Caco-2 (cell line): ENCODE data around the gene SLC22A23. TPM values are rescaled to one million over a fixed set of nuclear protein-coding genes. Genes with fewer than 3 reads are reported as not detected.

Source experiments
- BruUV-seq: library from RNA; stranded (reverse); fragments of 400-500 nt; replicated peaks from 2 replicates; lab custom pipeline; 2021; lab: Mats Ljungman, UMichigan
- CTCF ChIA-PET: fragments of 300-600 bp; sonication (Branson Sonifier 250); formaldehyde crosslinking; loops from one replicate; lab custom pipeline; 2022; ENCODE audit warnings: antibody characterized with exemption; lab: Charles Lee
- POLR2A ChIA-PET: fragments of 300-600 bp; sonication (Branson Sonifier 250); formaldehyde crosslinking; loops from one replicate; lab custom pipeline; 2022; ENCODE audit warnings: antibody characterized with exemption; lab: Charles Lee
- DNase-seq, 2 experiments: peaks; one replicate each; pipeline versions ENCODE4 v3.0.0 to v3.0.0-alpha.2; 2020 to 2022
- H3K27me3 ChIP-seq: replicated peaks from 2 replicates; pipeline ENCODE4 v1.6.0; 2011; ENCODE audit warnings: low read length; ENCODE audit not compliant: control insufficient read depth, insufficient read depth
- H3K36me3 ChIP-seq: 2 replicates; pipeline ENCODE4 v1.5.1; 2011; ENCODE audit warnings: low read length; ENCODE audit not compliant: control insufficient read depth, insufficient read depth
- H3K4me1 ChIP-seq: fragments of 250-450 bp; sonication (Bioruptor Pico); 2 replicates; pipeline ENCODE4 v1.5.1; 2020; ENCODE audit warnings: mild to moderate bottlenecking
- H3K4me3 ChIP-seq: 2 replicates; pipeline ENCODE4 v1.5.1; 2011; ENCODE audit warnings: low read depth, mild to moderate bottlenecking, control low read depth, low read length
- H3K9me3 ChIP-seq: fragments of 250-450 bp; sonication (Bioruptor Pico); 2 replicates; pipeline ENCODE4 v1.5.1; 2020; ENCODE audit warnings: mild to moderate bottlenecking, moderate library complexity
- H3K27ac Mint-ChIP-seq: one replicate; pipeline ENCODE4 v1.8.0; 2022; ENCODE audit warnings: mixed read lengths; ENCODE audit not compliant: unreplicated experiment
- H3K27me3 Mint-ChIP-seq: one replicate; pipeline ENCODE4 v1.8.0; 2022; ENCODE audit warnings: mixed read lengths; ENCODE audit not compliant: insufficient read depth, unreplicated experiment
- H3K36me3 Mint-ChIP-seq: one replicate; pipeline ENCODE4 v1.8.0; 2022; ENCODE audit warnings: mild to moderate bottlenecking, mixed read lengths; ENCODE audit not compliant: insufficient read depth, unreplicated experiment
- H3K4me1 Mint-ChIP-seq: one replicate; pipeline ENCODE4 v1.8.0; 2022; ENCODE audit warnings: low read depth, mixed read lengths; ENCODE audit not compliant: unreplicated experiment
- H3K4me3 Mint-ChIP-seq: one replicate; pipeline ENCODE4 v1.8.0; 2022; ENCODE audit warnings: mild to moderate bottlenecking, moderate library complexity, mixed read lengths; ENCODE audit not compliant: unreplicated experiment
- H3K9me3 Mint-ChIP-seq: one replicate; pipeline ENCODE4 v1.8.0; 2022; ENCODE audit warnings: mixed read lengths; ENCODE audit not compliant: unreplicated experiment
- CTCF ChIP-seq, 2 experiments: fragments of 200-600 bp in 1 of 2; IDR thresholded peaks; 1 replicate in 1 of 2; 2 replicates in 1 of 2; pipeline versions ENCODE4 v1.5.1 to v1.8.0; 2011 to 2022; ENCODE audit warnings: antibody characterized with exemption in 1 of 2, control low read depth in 1 of 2, inconsistent platforms in 1 of 2, low read depth in 1 of 2, low read length in 1 of 2, mild to moderate bottlenecking in 1 of 2, moderate library complexity in 1 of 2; ENCODE audit not compliant: insufficient read depth in 1 of 2, severe bottlenecking in 1 of 2, unreplicated experiment in 1 of 2
- intact Hi-C: fragments of 100-400 bp; cut with micrococcal nuclease; formaldehyde crosslinking; loops from one replicate; pipeline ENCODE4 v1.10.0; 2022; ENCODE audit not compliant: unreplicated experiment
- total RNA-seq: library from RNA; stranded (reverse); gene quantifications from 2 replicates; pipeline ENCODE4 v1.2.3, GENCODE V29; 2022

SLC22A23 gene
- total RNA-seq, 1 experiment from 2014 or later = 45.5 TPM

- no peaks in the 10 kb centered on the region for H3K9me3 ChIP-seq
- ChIA-PET CTCF (interaction anchor here (0.6 to 0.7 kb wide), 2 partner anchors 11 to 125 kb away, joined by 4 read pairs; no protein-coding TSS in a partner anchor), POLR2A (no interaction called here)
- Mint-ChIP-seq H3K9me3 (no peaks in the 10 kb centered on the region), H3K27me3 (no peaks in the 10 kb centered on the region), H3K27ac (no peak overlapping the region), H3K36me3 (peaks cover 45% of the 10 kb centered on the region), H3K4me1 (no peaks in the 10 kb centered on the region), H3K4me3 (no peak overlapping the region)
- TF ChIP-seq CTCF (IDR thresholded peaks at IDR 0.05; ENCODE audit: insufficient read depth in 1 of 2, low read depth in 1 of 2, low read length in 1 of 2, severe bottlenecking in 1 of 2, unreplicated experiment in 1 of 2) = no peak
- no peak for DNase-seq
- no TSS peak for BruUV-seq
- intact Hi-C loops = no loop called here
- H3K36me3 ChIP-seq = no peaks in the 10 kb centered on the region; the same call in 1 of the 2 replicates
- H3K4me1 ChIP-seq = no peaks in the 10 kb centered on the region
- H3K27me3 ChIP-seq = no peaks in the 10 kb centered on the region
- no peak overlapping the region for H3K4me3 ChIP-seq
Measured at GRCh38 chr6:3289664-3290055, 167.2 kb downstream of the SLC22A23 start.

- no peak for TF ChIP-seq CTCF (IDR thresholded peaks at IDR 0.05; ENCODE audit: insufficient read depth in 1 of 2, low read depth in 1 of 2, low read length in 1 of 2, severe bottlenecking in 1 of 2, unreplicated experiment in 1 of 2)
- Histone ChIP-seq H3K9me3 (no peaks in the 10 kb centered on the region), H3K4me3 (no peak overlapping the region), H3K27me3 (no peaks in the 10 kb centered on the region), H3K4me1 (no peaks in the 10 kb centered on the region), H3K36me3 (no peaks in the 10 kb centered on the region; the same call in 1 of the 2 replicates)
- H3K36me3 Mint-ChIP-seq = peaks cover 51% of the 10 kb centered on the region
- H3K9me3 Mint-ChIP-seq = no peaks in the 10 kb centered on the region
- ChIA-PET POLR2A (no interaction called here), CTCF (interaction anchor here (0.6 to 0.8 kb wide), 2 partner anchors 9 to 126 kb away, joined by 3 to 4 read pairs; no protein-coding TSS in a partner anchor)
- peak overlapping the region; percentile 82 for H3K27ac Mint-ChIP-seq
- BruUV-seq = no TSS peak
- H3K27me3 Mint-ChIP-seq = no peaks in the 10 kb centered on the region
- intact Hi-C loops = no loop called here
- H3K4me3 Mint-ChIP-seq = no peak overlapping the region
- no peak for DNase-seq
- H3K4me1 Mint-ChIP-seq = no peaks in the 10 kb centered on the region
Measured at GRCh38 chr6:3288711-3289663, 167.9 kb downstream of the SLC22A23 start.

- Mint-ChIP-seq H3K36me3 (peaks cover 52% of the 10 kb centered on the region), H3K9me3 (no peaks in the 10 kb centered on the region), H3K4me1 (no peaks in the 10 kb centered on the region), H3K27me3 (no peaks in the 10 kb centered on the region), H3K27ac (peak overlapping the region; percentile 82), H3K4me3 (no peak overlapping the region)
- POLR2A ChIA-PET = interaction anchor here (0.6 kb wide), 1 partner anchor 396 kb away, joined by 4 read pairs; no protein-coding TSS in a partner anchor
- CTCF ChIA-PET = interaction anchor here (0.8 kb wide), 1 partner anchor 10 kb away, joined by 3 read pairs; no protein-coding TSS in a partner anchor
- no TSS peak for BruUV-seq
- no peaks in the 10 kb centered on the region for H3K4me1 ChIP-seq
- H3K4me3 ChIP-seq = no peak overlapping the region
- no peaks in the 10 kb centered on the region for H3K27me3 ChIP-seq
- H3K36me3 ChIP-seq = no peaks in the 10 kb centered on the region; the same call in 1 of the 2 replicates
- TF ChIP-seq CTCF (IDR thresholded peaks at IDR 0.05; ENCODE audit: insufficient read depth in 1 of 2, low read depth in 1 of 2, low read length in 1 of 2, severe bottlenecking in 1 of 2, unreplicated experiment in 1 of 2) = no peak
- DNase-seq = peak in 1 of 2 experiments; percentile 17
- intact Hi-C loops = no loop called here
- H3K9me3 ChIP-seq = no peaks in the 10 kb centered on the region
Measured at GRCh38 chr6:3287976-3288707, 168.7 kb downstream of the SLC22A23 start.
